Hepatocyte (in vitro differentiated cells): ENCODE results near the gene AADAT.

Experiments used
- EZH2 ChIP-seq: fragments of 200-600 bp; sonication (generic); IDR thresholded peaks from 2 replicates; pipeline ENCODE4 v1.6.1; 2016; ENCODE audit warnings: antibody characterized with exemption, mild to moderate bottlenecking, borderline replicate concordance
- EZH2phosphoT487 ChIP-seq: fragments of 200-600 bp; sonication (generic); IDR thresholded peaks from one replicate; pipeline ENCODE4 v1.6.1; 2018; ENCODE audit warnings: antibody characterized with exemption, mild to moderate bottlenecking, low read depth, moderate library complexity; ENCODE audit not compliant: unreplicated experiment, severe bottlenecking
- TF ChIP-seq, protein P1 (sequence below): fragments of 200-600 bp; sonication (generic); IDR thresholded peaks from 2 replicates; pipeline ENCODE4 v1.5.1; 2016; ENCODE audit warnings: antibody characterized with exemption, mild to moderate bottlenecking; ENCODE audit not compliant: poor library complexity

DNA sequence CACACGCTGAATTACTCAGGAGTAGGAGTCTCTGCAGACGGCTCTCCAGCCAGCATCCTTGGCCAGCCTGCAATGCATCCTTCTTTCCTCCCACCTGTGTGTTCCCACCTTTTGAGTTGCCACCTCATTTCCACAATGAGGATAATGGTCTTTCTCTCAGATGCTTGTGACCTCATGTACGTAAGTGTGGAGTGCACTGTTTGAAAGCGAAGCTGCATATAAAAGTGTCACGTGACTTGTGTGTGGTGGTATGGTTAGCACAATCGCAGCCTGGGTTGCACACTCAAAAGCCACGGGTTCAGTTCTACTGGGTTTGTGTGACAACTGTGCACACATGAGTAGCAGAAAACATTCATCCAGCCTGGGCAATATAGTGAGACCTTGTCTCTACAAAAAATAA lies 51.5 kb downstream of the AADAT start:
- TF ChIP-seq, protein P1, sequence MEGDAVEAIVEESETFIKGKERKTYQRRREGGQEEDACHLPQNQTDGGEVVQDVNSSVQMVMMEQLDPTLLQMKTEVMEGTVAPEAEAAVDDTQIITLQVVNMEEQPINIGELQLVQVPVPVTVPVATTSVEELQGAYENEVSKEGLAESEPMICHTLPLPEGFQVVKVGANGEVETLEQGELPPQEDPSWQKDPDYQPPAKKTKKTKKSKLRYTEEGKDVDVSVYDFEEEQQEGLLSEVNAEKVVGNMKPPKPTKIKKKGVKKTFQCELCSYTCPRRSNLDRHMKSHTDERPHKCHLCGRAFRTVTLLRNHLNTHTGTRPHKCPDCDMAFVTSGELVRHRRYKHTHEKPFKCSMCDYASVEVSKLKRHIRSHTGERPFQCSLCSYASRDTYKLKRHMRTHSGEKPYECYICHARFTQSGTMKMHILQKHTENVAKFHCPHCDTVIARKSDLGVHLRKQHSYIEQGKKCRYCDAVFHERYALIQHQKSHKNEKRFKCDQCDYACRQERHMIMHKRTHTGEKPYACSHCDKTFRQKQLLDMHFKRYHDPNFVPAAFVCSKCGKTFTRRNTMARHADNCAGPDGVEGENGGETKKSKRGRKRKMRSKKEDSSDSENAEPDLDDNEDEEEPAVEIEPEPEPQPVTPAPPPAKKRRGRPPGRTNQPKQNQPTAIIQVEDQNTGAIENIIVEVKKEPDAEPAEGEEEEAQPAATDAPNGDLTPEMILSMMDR, result no peak
- TF ChIP-seq EZH2phosphoT487 (no peak), EZH2 (no peak)
